SK-N-SH (cell line): ENCODE data around the gene MAP1B. TPM values are rescaled to one million over a fixed set of nuclear protein-coding genes. Genes with fewer than 3 reads are reported as not detected.

ENCODE experiments used
- CTCF ChIA-PET: fragments of 300-600, 350-600 bp; formaldehyde crosslinking; extraction: SDS; loops from one replicate; lab custom pipeline; 2021; lab: Yijun Ruan, JAX
- POLR2A ChIA-PET: fragments of 350-600 bp; sonication (Branson Sonifier 250); formaldehyde crosslinking; extraction: SDS; loops from one replicate; lab custom pipeline; 2020; ENCODE audit warnings: antibody characterized with exemption, inconsistent platforms; lab: Yijun Ruan, JAX
- DNase-seq: peaks from one replicate; pipeline ENCODE4 v3.0.0; 2012
- H2AFZ ChIP-seq: fragments of 200-600 bp; sonication (generic); 2 replicates; pipeline ENCODE4 v1.8.1; 2016; ENCODE audit warnings: antibody characterized with exemption, mild to moderate bottlenecking, low read depth
- H3F3A ChIP-seq: fragments of 200-600 bp; sonication (generic); replicated peaks from 2 replicates; pipeline ENCODE3; 2016; ENCODE audit warnings: antibody characterized with exemption, mild to moderate bottlenecking; ENCODE audit not compliant: insufficient read depth
- H3K27ac ChIP-seq, 2 experiments: fragments of 200-500 bp in 1 of 2; fragments of 200-600 bp in 1 of 2; sonication (Bioruptor generic) in 1 of 2; sonication (generic), shearing (Covaris generic) in 1 of 2; 2 replicates each; pipeline versions ENCODE4 v1.5.1 to v1.6.1; 2014 to 2016; ENCODE audit warnings: low read depth in 2 of 2, inconsistent platforms in 1 of 2, low read length in 1 of 2, mild to moderate bottlenecking in 1 of 2, mixed read lengths in 1 of 2
- H3K27me3 ChIP-seq: fragments of 200-600 bp; sonication (generic), shearing (Covaris generic); 2 replicates; pipeline ENCODE4 v1.6.1; 2016; ENCODE audit warnings: mixed run types; ENCODE audit not compliant: insufficient read depth
- H3K36me3 ChIP-seq, 2 experiments: fragments of 200-500 bp in 1 of 2; fragments of 200-600 bp in 1 of 2; sonication (Bioruptor generic) in 1 of 2; sonication (generic) in 1 of 2; replicated peaks in 1 of 2; 2 replicates each; pipeline versions ENCODE3 to v1.5.1; 2014 to 2016; ENCODE audit warnings: low read length in 1 of 2, mild to moderate bottlenecking in 1 of 2; ENCODE audit not compliant: insufficient read depth in 2 of 2, control insufficient read depth in 1 of 2
- H3K4me1 ChIP-seq, 2 experiments: fragments of 200-500 bp in 1 of 2; fragments of 200-600 bp in 1 of 2; sonication (Bioruptor generic) in 1 of 2; sonication (generic), shearing (Covaris generic) in 1 of 2; 2 replicates each; pipeline versions ENCODE4 v1.5.1 to v1.6.1; 2014 to 2016; ENCODE audit warnings: low read depth in 1 of 2, low read length in 1 of 2, mixed run types in 1 of 2; ENCODE audit not compliant: insufficient read depth in 2 of 2, control insufficient read depth in 1 of 2
- H3K4me2 ChIP-seq: fragments of 200-600 bp; sonication (generic), shearing (Covaris generic); 2 replicates; pipeline ENCODE4 v1.6.1; 2017; ENCODE audit warnings: mixed run types
- H3K4me3 ChIP-seq, 2 experiments: fragments of 200-500 bp in 1 of 2; fragments of 200-600 bp in 1 of 2; sonication (Bioruptor generic) in 1 of 2; sonication (generic), shearing (Covaris generic) in 1 of 2; 2 replicates each; pipeline versions ENCODE4 v1.5.1 to v1.8.1; 2014 to 2016; ENCODE audit warnings: low read depth in 2 of 2, inconsistent platforms in 1 of 2, low read length in 1 of 2, mild to moderate bottlenecking in 1 of 2, mixed read lengths in 1 of 2, moderate library complexity in 1 of 2
- H3K79me2 ChIP-seq: fragments of 200-600 bp; sonication (generic); 2 replicates; pipeline ENCODE4 v1.8.1; 2017; ENCODE audit warnings: mild to moderate bottlenecking; ENCODE audit not compliant: insufficient read depth
- H3K9ac ChIP-seq: fragments of 200-600 bp; sonication (generic); 2 replicates; pipeline ENCODE4 v1.6.1; 2017; ENCODE audit warnings: mixed run types
- H3K9me2 ChIP-seq: fragments of 200-600 bp; sonication (generic); 2 replicates; pipeline ENCODE4 v1.6.1; 2017; ENCODE audit warnings: mixed run types
- H3K9me3 ChIP-seq: fragments of 200-600 bp; sonication (generic); 2 replicates; pipeline ENCODE4 v1.6.1; 2017; ENCODE audit warnings: mixed run types, mild to moderate bottlenecking, moderate library complexity
- H4K20me1 ChIP-seq: fragments of 200-600 bp; sonication (generic); 2 replicates; pipeline ENCODE4 v1.6.1; 2017; ENCODE audit warnings: mild to moderate bottlenecking, mixed run types; ENCODE audit not compliant: insufficient read depth
- CHD2 ChIP-seq: fragments of 150-350 bp; IDR thresholded peaks from 2 replicates; pipeline ENCODE4 v1.6.1; 2018; ENCODE audit warnings: low read length; ENCODE audit not compliant: partially characterized antibody
- CTCF ChIP-seq: fragments of 200-600 bp; sonication (generic); IDR thresholded peaks from 2 replicates; pipeline ENCODE4 v1.6.1; 2017; ENCODE audit warnings: antibody characterized with exemption, mild to moderate bottlenecking, moderate library complexity
- EP300 ChIP-seq, 2 experiments: IDR thresholded peaks; 2 replicates each; pipeline versions ENCODE4 v1.4.0 to v1.6.1; 2012; ENCODE audit warnings: borderline replicate concordance in 1 of 2, low read depth in 1 of 2, low read length in 1 of 2
- EZH2phosphoT487 ChIP-seq: fragments of 200-600 bp; sonication (generic); IDR thresholded peaks from 2 replicates; pipeline ENCODE4 v1.6.1; 2017; ENCODE audit warnings: low read depth, mixed run types, mild to moderate bottlenecking, antibody characterized with exemption, moderate library complexity, borderline replicate concordance
- FOSL2 ChIP-seq: IDR thresholded peaks from 2 replicates; pipeline ENCODE4 v1.4.0; 2012; ENCODE audit warnings: low read depth, mild to moderate bottlenecking, moderate library complexity, borderline replicate concordance
- FOXJ3 ChIP-seq: sonication (generic); formaldehyde crosslinking; IDR thresholded peaks from 2 replicates; pipeline ENCODE4 v1.5.1; 2020; ENCODE audit warnings: mild to moderate bottlenecking, missing genetic modification reagents
- FOXM1 ChIP-seq: IDR thresholded peaks from 2 replicates; pipeline ENCODE4 v1.4.0; 2012; ENCODE audit warnings: low read depth, mild to moderate bottlenecking
- JUND ChIP-seq: IDR thresholded peaks from 2 replicates; pipeline ENCODE4 v1.4.0; 2012
- NFIC ChIP-seq: IDR thresholded peaks from 2 replicates; pipeline ENCODE4 v1.4.0; 2012; ENCODE audit warnings: borderline replicate concordance
- PBX3 ChIP-seq: IDR thresholded peaks from 2 replicates; pipeline ENCODE4; 2012
- POLR2AphosphoS5 ChIP-seq: IDR thresholded peaks from 2 replicates; pipeline ENCODE4 v1.6.1; 2012; ENCODE audit warnings: low read depth, low read length
- RAD21 ChIP-seq: IDR thresholded peaks from 2 replicates; pipeline ENCODE4 v1.6.1; 2012; ENCODE audit warnings: mild to moderate bottlenecking, low read length
- RCOR1 ChIP-seq: fragments of 150-350 bp; IDR thresholded peaks from 2 replicates; pipeline ENCODE4 v1.6.1; 2017; ENCODE audit warnings: antibody characterized with exemption, low read length
- RFX5 ChIP-seq: IDR thresholded peaks from 2 replicates; pipeline ENCODE4 v1.6.1; 2012; ENCODE audit warnings: mild to moderate bottlenecking, improper control_type of control experiment, low read length
- RXRA ChIP-seq: IDR thresholded peaks from 2 replicates; pipeline ENCODE4 v1.4.0; 2012; ENCODE audit warnings: low read depth, mild to moderate bottlenecking, borderline replicate concordance
- SMC3 ChIP-seq: IDR thresholded peaks from 2 replicates; pipeline ENCODE4 v1.6.1; 2012; ENCODE audit warnings: low read depth, low read length, improper control_type of control experiment
- ZBTB33 ChIP-seq: IDR thresholded peaks from 2 replicates; pipeline ENCODE4 v1.4.0; 2012; ENCODE audit warnings: low read depth, borderline replicate concordance
- WGBS: methylation state at CpG from one replicate; pipeline ENCODE4 v1.1.6; 2017; ENCODE audit warnings: low lambda C conversion rate; 5-methylcytosine and 5-hydroxymethylcytosine counted together
- polyA plus RNA-seq, 3 experiments: library from polyadenylated mRNA; depleted of rRNA; stranded (reverse); fragments of >200 nt; gene quantifications; 2 replicates each; pipeline ENCODE4 v1.2.3, GENCODE V29; 2012
- TF ChIP-seq, protein P1 (sequence below): fragments of 150-350 bp; IDR thresholded peaks from 2 replicates; pipeline ENCODE4 v1.6.1; 2017; ENCODE audit warnings: antibody characterized with exemption, low read length, low read depth, borderline replicate concordance

Gene MAP1B
- polyA plus RNA-seq, 1 of the 3 experiments (the other 2 are of a cell fraction), result 47.5 TPM

DNA sequence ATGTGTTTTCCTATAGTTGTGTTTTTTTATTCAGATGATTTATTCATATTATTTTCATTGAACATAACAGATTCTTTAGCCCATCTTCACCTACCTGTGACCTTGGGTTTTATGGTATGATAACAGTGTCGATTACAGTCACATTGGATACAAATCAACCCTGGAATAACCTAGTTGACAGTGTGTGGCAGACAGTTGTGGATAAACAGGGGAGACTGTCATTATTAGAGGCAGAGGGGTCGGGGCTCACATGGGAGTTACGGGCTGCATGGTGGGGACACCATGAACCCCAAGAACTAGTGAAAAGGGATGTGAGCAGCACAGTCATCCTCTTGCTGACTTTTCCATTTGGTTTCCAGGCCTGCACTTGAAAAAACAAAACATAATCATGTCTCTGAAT lies 29.9 kb upstream of the MAP1B start (continued):
- TF ChIP-seq CTCF, result no peak

DNA sequence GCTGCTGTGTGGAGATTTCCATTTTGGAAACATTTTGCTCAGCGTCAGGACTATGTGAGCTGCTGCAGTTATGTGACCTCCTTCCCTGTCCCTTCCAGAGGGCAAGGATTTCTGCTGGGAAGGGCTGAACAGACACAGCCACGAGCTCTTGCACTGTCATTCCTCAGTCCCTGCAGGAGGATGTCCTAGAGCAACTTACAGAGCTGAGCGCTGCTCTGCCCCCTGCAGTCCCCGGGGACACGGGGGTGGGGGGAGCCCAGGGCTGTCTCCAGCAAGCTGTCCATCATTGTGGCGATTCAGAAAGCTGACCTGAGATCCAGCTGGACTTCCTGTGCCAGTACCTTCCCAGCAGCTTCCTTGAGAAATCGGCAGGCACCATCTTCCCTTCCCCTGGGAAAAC lies 28.0 kb upstream of the MAP1B start:
- ChIA-PET POLR2A (interaction anchor here (0.9 kb wide), 1 partner anchor 13 kb away, joined by 3 read pairs; no protein-coding TSS in a partner anchor), CTCF (interaction anchor here (1.0 to 1.3 kb wide), 3 partner anchors 17 to 238 kb away, joined by 3 to 4 read pairs (median 4); no protein-coding TSS in a partner anchor)
- no peak overlapping the region for H3K4me2 ChIP-seq

More for the DNA sequence above, 28.0 kb upstream of the MAP1B start:
- no peaks in the 10 kb centered on the region for H3K9me3 ChIP-seq
- TF ChIP-seq FOSL2 (no peak), FOXJ3 (CRISPR knock-in tag) (no peak), RXRA (no peak), FOXM1 (no peak), ZBTB33 (no peak), CHD2 (no peak), POLR2AphosphoS5 (no peak), NFIC (no peak), JUND (no peak), PBX3 (peak; percentile 23; the same call in 1 of the 2 replicates), RCOR1 (no peak), EP300 (IDR thresholded peaks at IDR 0.05; ENCODE audit: borderline replicate concordance in 1 of 2, low read depth in 1 of 2, low read length in 1 of 2) (no peak), EZH2phosphoT487 (no peak), RAD21 (0 out of 2 replicates have a peak, but pooled peaks have one; percentile 18), RFX5 (no peak), SMC3 (no peak)
- TF ChIP-seq, protein P1, sequence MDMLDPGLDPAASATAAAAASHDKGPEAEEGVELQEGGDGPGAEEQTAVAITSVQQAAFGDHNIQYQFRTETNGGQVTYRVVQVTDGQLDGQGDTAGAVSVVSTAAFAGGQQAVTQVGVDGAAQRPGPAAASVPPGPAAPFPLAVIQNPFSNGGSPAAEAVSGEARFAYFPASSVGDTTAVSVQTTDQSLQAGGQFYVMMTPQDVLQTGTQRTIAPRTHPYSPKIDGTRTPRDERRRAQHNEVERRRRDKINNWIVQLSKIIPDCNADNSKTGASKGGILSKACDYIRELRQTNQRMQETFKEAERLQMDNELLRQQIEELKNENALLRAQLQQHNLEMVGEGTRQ, result no peak
- TF ChIP-seq, all 33 proteins: peak for 2
- Histone ChIP-seq H3K79me2 (no peaks in the 10 kb centered on the region), H3K27ac (no peak overlapping the region), H4K20me1 (no peaks in the 10 kb centered on the region), H3K9ac (no peak overlapping the region), H3K36me3 (no peaks in the 10 kb centered on the region), H3K4me3 (no peak overlapping the region), H2AFZ (0 out of 2 replicates have a peak overlapping the region, but pooled peaks have one; percentile 45), H3F3A (no peaks in the 10 kb centered on the region), H3K4me1 (peaks cover 0 to 9% of the 10 kb centered on the region in 2 experiments; a peak in 2 of 4 replicates), H3K27me3 (no peaks in the 10 kb centered on the region), H3K9me2 (no peaks in the 10 kb centered on the region)
- no peak for DNase-seq
- 53% methylated on average over 6 of the region's 7 CpGs for WGBS
